GM10847 (cell line): ENCODE measurements around the gene GRHL1.

ENCODE experiments used
- POLR2A ChIP-seq: IDR thresholded peaks from 2 replicates; pipeline ENCODE4 v1.6.1; 2011; ENCODE audit not compliant: insufficient read length; ENCODE audit errors: extremely low read depth

GRHL1 gene

DNA sequence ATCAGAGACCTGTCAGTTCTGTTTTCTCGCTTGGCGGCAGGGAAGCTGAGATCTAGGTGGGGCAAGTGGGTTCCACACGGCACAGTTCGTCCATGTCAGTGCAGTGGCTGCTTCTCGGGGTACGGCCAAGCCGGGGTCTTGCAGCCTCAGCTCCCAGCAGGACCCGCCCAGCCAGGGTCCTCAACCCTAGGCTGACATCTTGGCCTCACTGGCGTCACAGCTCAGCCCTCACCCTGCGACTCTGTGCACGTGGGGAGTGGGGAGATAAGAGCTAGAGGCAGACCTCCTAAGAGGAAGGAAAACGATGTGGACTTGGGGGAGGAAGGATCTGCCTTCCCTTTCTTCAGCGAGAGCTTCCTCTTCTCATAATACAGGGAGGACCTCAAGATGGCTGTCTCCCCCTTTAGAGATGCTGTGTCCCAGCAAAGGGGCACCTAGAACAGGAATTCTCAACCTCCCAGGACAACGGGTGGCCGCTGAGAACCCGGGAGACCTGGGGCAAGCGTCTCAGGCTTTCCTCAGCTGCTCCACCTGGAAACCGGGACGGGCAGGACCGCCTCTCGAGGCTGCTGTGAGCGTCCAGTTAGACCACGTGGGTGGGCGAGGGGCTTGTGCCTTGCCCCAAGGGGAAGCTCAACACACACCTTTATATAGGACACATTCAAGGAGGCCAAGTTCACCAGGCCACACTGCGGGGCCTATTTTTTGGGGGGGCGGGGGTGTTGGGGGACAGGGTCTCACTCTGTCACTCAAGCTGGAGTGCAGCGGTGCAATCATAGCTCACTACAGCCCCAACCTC lies 68.3 kb downstream of the GRHL1 start:
- TF ChIP-seq POLR2A, result no peak

DNA sequence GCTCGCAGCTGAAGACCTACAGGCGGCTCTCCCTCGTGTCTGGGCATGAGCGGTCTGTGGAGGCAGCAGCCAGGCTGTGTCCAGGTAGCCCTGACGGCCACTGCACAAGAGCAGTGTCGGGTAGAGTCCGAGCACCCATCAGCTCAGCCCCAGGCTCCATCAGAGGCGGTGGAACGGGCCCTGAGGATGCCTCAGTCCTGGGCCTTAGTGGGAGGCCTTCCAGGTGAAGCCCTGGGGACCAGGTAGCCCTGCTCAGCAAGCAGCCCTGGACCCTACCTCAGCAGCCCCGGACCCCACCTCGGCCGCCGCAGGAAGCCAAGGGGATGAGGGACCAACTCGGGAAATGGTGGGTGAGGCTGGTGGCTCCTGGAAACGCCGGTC lies 70.5 kb downstream of the GRHL1 start:
- TF ChIP-seq POLR2A, result no peak

DNA sequence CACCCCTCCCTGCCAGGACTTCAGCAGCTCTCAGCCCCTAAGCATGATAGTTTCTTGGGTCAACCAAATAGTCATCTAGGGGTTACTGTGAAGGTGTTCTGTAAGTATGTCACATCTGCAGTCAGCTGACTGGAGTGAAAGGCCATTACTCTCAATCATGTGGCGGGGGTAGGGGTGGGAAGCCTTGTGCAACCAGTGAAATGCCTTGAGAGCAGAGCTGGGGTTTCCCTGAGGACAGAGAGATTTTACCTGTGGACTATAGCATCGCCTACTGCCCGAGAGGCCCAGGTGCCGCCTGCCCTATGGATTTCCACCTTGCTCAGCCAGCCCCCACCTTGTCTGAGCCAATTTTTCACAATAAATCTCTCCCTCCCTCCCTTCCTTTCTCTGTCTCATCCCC lies 71.0 kb downstream of the GRHL1 start:
- no peak for TF ChIP-seq POLR2A

DNA sequence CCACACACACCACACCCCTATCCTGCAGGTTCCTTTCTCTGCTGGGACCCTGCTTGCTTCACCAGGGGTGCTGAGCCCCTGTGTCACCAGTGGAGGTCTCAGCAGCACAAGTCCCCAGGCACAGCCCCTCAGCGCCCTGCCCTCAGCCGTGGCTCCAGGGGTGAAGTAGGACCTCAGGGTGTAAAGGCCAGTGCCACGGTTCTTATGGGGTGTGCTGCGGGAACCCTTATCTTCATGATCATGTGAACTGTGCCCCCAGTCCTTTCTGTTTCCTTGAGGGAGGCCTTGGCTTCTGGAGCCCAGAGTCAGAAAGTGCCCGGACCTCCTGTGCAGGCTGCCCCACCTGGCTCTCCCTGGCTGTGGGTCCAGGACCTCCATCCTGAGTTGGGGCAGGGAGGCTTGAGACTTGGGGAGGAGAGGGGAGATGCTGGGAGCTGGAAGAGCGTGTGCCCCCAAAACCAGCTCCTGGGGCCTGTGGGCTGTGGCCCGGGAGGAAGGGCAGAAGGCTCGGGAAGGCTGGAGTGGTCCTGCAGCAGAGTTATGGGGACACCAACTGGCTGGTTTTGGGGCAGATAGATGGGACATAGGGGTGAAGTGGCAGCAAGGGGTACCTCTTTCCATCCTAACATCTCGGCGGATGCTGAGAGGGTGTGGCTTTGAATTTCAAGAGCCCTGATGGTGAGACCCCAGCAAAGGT lies 71.6 kb downstream of the GRHL1 start:
- TF ChIP-seq POLR2A, result no peak

DNA sequence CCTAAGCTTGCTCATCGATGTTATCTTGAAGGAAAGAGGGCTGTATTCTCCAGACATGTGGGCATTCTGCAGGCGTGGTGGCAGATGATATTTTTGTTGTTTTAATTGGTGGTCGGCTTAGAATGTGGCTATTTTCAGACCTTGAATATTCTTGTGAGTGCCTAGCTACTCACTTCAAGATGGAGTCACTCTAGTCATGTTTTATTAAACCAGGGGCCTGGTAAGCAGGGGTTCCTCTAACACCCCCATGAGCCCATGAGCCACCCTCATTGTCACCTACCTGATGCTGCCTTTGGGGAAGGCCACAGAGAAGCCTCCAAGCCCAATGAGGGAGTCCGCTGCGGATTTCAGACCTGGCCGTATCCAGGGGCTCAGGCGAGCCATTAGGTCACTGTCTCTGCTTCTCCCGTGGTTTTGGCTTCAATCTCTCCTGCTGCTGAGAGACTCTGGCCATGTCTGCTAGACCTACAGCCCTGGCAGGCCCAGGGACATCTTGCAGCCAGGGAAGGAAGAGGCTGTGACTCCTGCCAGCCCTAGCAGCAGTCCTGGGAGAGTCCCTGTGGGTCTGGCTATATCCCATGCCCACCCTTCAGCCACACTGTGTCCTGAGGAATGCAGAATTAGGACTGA lies 75.6 kb downstream of the GRHL1 start:
- no peak for TF ChIP-seq POLR2A

DNA sequence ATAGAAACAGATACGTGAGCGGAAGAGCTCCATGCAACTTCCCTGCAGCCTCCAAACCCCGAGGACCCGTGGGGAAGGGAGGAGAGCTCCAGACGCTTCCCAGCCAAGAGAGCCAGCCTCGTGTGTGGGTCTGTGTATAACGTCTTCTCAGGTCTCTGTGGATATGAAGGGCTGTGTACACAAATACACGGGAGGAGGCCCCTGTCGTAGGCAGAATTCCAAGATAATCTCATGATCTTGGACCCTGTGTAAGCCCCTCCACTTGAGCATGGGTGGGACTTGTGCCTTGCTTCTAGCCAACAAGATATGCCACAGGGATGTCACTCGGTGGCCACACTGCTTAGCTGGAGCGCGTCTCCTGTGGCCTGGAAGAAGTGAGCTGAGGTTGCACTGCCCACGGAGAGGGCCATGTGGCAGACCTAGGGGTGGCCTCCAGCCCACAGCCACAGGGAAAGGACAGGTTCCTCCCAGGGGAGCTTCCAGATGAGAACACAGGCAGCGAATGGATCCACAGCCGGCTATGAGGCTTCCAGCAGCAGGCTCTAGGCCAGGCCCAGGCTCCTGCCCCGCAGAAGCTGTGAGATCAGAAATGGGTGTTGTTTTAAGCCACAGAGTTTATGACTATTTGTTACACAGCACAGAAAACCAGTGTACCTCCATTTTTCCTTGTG lies 76.3 kb downstream of the GRHL1 start:
- no peak for TF ChIP-seq POLR2A

DNA sequence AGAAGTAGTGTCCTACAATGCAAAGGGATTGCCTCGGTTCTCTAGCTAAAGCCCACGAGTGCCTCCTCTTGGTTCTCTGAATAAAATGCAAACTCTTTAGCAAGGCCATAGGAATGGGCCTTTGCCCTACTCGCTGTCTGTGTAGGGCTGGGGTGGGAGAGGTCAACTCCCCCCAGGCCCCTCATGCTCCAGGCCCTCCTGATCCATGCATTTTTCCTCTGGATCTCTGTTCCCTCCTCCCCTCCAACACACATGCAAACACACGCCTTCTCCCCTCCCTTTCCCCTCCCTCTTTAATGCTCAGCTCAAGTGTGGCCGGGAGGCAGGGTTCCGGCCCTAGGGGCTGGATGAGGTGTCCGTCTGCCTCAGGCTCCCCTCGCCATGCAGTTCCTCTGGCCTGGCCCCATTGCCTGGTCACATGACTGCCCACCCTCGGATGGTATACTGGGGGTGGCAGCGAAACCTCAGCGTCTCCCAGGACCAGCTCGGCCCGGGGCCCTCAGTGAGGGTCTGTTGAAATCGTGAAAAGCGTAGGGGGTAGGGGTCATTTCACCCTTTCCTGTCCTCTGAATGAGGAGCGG lies 77.0 kb downstream of the GRHL1 start:
- TF ChIP-seq POLR2A, result no peak

DNA sequence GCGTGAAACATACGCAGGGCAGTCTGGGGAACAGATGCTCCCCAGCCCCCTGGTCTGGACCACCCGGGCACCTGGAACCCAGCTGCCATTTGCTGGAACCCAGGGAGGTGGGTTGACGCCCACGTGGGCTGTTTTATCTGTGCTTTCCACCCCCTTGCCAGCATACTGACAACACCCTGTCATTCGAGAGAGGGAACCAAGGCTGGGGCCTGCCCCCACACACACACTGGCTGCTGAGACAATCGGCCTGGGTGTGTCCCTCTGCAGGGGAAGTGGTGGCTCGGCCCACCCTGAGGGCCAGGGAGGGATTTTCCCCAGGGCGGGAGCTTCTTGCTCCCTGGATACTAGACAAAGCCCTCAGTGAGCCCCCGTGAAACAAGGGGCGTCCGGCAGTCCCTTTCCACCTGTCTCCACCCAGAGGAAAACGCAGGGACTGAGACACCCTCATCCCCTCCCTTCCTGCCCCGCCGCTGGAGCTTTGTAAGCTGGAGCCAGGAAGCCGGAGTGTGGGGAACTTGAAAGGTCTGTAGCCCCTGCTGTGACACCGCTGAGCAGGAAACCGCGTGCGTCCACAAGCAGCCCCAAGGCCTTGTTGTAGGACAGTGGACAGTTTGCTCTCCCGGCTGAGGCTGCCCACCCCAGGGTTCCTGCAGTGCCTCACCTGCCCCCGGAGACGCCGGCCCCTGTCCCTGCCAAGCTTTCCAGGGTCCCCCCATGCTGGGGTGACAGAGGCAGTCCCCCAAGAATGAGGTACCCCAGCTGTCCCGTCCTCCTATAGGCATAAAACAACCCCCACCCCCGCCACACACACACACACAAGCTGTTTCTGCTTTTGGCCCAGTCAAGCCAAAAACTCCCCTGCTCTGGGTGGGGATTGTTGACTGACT lies 77.7 kb downstream of the GRHL1 start:
- no peak for TF ChIP-seq POLR2A

DNA sequence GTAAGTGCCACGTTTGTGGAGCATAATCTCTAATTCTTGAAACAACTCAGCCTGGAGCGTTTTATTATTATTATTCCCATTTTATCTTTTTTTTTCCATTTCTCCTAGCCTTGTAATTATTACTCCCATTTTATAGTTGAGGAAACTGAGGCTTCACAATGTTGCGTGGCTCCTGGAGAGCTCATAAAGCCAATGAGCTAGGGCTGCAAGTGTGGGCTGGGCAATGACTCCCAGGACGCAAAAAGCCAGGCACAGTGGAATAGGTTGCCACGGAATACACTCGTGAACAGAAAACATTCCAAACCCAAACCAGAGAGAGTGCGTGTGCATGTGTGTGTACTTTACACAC lies 78.4 kb downstream of the GRHL1 start:
- no peak for TF ChIP-seq POLR2A

DNA sequence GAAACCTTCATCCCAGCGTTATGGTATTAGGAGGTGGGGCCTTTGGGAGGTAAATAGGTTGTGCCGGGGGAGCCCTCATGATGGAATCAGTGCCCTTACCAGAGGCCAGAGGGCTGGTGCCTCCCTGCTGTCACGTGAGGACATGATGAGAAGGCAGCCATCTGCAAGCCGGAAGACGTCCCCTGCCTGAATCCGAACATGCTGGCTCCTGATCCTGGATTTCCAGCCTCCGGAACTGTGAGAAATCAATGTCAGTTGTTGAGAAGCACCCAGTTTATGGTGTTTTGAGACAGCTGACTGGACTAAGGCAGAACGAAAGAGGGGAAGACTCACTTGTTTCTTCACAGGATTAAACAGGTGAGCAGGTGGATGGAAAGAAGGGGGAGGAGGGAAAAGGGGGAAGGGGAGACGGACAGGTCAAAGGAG lies 78.8 kb downstream of the GRHL1 start:
- no peak for TF ChIP-seq POLR2A

DNA sequence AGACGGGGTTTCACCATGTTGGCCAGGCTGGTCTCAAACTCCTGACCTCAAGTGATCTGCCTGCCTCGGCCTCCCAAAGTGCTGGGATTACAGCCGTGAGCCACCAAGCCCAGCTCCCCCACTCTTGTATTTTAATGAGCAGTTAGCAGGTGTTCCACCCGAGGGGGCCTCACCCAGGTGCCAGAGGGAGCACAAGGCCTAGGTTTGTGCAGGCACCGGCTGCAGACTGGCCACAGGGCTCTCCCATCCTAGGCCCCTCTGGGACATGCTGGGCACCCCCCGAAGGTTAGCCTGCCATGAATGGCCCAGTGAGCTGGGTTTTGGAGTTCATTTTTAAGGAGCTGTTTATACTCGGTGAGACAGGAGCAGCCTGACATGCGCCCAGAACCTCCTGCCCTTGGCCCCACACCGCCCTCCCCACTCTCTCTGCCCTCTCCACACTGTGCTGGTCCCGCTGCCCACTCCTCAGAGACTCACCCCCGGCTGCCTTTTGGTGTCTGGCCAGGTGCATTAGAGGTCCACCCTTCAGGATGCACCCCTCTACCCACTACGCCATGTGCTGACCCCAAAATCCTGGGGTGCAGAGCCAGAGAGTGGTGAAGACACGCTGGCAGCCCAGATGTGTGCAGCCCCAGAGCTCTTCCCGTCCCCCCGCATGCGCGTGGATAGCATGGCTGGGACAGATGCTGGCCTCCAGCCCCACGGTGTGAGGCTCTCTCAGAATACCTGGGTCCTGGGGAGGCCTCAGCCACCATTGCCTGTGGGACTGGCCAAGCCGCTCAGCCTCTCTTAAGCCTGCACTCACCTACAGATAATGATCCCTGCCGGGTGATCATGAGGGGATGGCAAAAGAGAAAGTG lies 80.6 kb downstream of the GRHL1 start:
- no peak for TF ChIP-seq POLR2A

DNA sequence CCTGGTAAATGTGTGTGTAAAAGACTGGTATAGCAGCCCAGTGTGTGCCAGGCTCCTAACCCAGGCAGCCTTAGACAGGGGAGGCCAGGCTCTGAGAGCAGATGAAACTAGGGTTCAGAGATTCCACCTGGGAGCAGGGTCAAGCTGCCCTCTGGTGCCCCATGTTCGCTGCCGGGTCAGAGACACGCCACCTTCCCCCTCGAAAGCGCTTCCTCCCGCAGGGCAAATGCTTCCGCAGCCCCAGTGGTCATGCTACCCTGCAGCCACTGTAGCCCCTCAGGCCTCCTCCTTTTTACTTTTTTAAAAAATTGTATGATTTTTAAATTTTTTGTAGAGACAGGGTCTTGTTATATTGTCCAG lies 81.2 kb downstream of the GRHL1 start:
- no peak for TF ChIP-seq POLR2A

DNA sequence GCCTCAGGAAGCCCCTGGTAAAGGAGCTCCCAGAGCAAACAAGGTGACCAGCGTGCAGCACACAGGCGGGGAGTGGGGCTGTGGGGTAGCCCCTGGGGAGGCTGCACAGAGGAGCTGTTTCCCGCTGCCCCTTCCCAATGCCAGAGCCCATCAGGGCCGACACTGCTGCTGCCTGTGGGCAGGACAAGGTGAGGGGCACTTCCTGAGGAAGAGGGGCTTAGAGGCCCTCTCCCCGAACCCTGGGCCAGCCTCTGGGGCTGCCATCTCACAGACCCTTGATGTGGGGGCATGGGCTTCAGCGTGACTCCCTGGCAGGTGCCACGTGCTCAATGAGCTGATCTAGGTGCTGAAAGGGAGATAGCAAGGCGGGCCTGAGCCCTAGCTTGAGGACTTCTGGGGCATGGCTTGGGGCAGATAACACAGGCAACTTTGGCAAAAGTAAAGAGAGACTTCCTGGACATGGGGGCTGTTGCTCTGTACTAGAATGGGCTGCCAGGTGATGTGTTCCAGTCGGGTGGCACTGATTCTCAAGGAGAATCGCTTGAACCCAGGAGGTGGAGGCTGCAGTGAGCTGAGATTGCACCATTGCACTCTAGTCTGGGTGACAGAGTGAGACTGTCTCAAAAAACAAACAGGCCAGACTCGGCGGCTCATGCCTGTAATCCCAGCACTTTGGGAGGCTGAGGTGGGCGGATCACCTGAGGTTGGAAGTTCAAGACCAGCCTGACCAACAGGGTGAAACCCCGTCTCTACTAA lies 81.9 kb downstream of the GRHL1 start:
- TF ChIP-seq POLR2A, result no peak
